ENCODE measurements around the gene WAC. TPM values are rescaled to one million over a fixed set of nuclear protein-coding genes. Genes with fewer than 3 reads are reported as not detected.

Gene WAC
- total and polyA plus RNA-seq, 9 of the 15 experiments (the other 6 are each of a cell fraction or from before 2014, with no cell fraction given): 24.8 to 123 (median 78.2) TPM

DNA sequence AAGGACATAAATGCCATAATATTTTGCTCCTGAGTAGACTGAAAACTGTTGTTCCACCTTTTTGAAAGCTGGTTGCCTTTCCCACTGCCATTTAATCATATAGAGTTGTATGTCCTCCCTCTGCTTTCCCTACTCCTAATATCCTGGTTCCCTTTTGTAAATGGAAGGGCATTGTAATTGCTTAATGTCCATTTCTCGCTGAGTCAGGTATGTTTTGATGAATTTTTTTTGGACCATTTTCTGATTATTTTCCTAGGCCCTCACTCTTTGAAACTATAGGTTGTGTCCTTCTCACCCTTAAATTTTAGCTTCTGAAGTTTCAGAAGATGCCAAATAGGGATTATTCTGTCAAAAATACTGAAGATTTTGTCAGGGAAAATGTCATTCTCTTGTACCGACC is 45.5 kb downstream of the WAC start (continued):
- TF ChIP-seq, protein P1, sequence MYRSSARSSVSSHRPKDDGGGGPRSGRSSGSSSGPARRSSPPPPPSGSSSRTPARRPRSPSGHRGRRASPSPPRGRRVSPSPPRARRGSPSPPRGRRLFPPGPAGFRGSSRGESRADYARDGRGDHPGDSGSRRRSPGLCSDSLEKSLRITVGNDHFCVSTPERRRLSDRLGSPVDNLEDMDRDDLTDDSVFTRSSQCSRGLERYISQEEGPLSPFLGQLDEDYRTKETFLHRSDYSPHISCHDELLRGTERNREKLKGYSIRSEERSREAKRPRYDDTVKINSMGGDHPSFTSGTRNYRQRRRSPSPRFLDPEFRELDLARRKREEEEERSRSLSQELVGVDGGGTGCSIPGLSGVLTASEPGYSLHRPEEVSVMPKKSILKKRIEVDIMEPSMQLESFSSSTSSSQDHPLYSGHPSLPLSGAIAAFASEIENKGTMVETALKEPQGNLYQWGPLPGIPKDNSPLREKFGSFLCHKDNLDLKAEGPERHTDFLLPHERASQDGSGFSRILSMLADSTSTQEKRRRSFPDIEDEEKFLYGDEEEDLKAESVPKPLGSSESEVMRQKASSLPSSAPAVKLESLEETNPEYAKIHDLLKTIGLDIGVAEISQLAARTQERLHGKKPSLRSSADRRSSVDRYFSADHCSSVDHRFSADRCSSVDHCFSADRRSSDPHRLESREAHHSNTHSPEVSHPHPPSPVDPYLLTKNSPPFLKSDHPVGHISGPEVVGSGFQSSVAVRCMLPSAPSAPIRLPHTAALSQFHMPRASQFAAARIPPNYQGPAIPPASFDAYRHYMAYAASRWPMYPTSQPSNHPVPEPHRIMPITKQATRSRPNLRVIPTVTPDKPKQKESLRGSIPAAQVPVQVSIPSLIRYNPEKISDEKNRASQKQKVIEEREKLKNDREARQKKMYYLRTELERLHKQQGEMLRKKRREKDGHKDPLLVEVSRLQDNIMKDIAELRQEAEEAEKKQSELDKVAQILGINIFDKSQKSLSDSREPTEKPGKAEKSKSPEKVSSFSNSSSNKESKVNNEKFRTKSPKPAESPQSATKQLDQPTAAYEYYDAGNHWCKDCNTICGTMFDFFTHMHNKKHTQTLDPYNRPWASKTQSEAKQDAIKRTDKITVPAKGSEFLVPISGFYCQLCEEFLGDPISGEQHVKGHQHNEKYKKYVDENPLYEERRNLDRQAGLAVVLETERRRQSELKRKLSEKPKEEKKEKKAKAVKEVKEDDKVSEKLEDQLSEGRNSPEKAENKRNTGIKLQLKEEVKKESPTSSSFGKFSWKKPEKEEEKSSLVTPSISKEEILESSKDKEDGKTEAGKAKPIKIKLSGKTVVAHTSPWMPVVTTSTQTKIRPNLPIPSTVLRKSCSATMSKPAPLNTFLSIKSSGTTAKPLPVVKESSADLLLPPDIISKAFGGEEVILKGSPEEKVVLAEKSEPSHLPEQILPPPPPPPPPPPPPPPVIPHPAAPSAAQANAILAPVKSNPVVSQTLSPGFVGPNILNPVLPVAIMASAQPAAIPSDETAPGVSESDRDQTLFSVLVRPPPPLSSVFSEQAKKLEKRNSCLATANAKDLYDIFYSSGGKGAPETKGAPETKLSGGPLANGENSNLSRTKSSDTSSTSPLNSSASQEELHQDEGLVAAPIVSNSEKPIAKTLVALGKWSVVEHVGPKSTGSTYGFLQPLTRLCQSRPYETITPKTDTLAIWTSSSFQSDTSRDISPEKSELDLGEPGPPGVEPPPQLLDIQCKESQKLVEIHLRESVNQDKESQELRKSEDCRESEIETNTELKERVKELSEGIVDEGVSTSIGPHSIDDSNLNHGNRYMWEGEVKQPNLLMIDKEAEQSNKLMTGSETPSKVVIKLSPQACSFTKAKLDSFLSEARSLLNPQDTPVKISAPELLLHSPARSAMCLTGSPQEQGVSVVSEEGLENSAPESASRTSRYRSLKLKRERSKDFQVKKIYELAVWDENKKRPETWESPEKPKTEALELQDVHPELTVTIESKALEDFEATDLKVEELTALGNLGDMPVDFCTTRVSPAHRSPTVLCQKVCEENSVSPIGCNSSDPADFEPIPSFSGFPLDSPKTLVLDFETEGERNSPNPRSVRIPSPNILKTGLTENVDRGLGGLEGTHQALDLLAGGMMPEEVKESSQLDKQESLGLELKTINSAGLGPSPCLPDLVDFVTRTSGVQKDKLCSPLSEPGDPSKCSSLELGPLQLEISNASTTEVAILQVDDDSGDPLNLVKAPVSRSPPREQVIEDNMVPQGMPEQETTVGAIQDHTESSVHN (IDR thresholded peaks at IDR 0.05; ENCODE audit: borderline replicate concordance in 1 of 2, low read depth in 1 of 2): no peak
- TF ChIP-seq C11orf30 (IDR thresholded peaks at IDR 0.05; ENCODE audit: low read depth) (peak; percentile 81), NCOA4 (IDR thresholded peaks at IDR 0.05; ENCODE audit: partially characterized antibody) (no peak), MEIS2 (IDR thresholded peaks at IDR 0.05; ENCODE audit: partially characterized antibody) (no peak), ILF3 (IDR thresholded peaks at IDR 0.05; ENCODE audit: borderline replicate concordance) (no peak), ZFPM2 (CRISPR knock-in tag; IDR thresholded peaks at IDR 0.05) (no peak)

Data from K562 (cell line).